ENCODE results near the gene TSR1.

Gene TSR1

DNA sequence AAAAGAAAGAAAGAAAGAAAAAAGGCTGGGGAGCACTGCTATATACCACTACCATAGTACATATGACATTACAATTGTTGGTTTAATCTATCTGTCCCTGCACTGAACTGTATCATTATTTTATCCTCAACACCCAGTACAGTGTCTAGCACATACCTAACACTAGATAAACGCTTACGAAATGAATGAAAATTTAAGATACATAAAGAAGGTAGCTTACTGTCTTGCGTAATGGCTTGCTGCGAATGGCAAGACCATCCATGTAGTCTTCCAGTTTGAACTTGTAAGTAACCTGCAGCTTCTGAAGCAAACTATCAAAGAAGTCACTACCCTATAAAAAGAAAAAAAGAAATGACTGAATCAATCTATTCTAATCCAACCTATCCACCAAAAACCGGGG is 39.2 kb downstream of the TSR1 start:
- TF ChIP-seq, protein P1, sequence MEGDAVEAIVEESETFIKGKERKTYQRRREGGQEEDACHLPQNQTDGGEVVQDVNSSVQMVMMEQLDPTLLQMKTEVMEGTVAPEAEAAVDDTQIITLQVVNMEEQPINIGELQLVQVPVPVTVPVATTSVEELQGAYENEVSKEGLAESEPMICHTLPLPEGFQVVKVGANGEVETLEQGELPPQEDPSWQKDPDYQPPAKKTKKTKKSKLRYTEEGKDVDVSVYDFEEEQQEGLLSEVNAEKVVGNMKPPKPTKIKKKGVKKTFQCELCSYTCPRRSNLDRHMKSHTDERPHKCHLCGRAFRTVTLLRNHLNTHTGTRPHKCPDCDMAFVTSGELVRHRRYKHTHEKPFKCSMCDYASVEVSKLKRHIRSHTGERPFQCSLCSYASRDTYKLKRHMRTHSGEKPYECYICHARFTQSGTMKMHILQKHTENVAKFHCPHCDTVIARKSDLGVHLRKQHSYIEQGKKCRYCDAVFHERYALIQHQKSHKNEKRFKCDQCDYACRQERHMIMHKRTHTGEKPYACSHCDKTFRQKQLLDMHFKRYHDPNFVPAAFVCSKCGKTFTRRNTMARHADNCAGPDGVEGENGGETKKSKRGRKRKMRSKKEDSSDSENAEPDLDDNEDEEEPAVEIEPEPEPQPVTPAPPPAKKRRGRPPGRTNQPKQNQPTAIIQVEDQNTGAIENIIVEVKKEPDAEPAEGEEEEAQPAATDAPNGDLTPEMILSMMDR (IDR thresholded peaks at IDR 0.05; ENCODE audit: extremely low read depth, insufficient read depth, missing control alignments): no peak
- in situ Hi-C loops (cut with MboI; ENCODE audit: low pct_unique_long_range_greater_than_20kb, low sequenced_read_pairs, unreplicated experiment): no loop called here
- DNase-seq (ENCODE audit: low spot score): no peak

DNA sequence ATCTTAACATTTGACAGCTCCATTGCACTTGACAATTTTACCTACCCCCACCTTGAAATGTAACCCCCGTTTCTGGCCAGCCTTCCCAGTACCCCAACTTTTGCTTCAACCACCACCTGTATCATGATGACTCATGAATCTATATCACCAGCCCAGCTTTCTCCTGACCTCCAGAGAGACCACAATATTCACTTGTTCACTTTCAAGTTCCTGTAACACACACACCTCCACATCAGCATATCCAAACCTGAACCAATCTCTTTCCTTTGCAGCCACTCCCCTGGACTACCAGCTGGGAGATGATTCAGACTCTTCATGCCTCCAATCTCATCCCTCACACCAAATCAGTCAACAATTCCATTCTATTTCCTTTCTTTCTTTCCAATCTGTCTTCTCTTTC is 40.7 kb downstream of the TSR1 start:
- in situ Hi-C loops (cut with MboI; ENCODE audit: low pct_unique_long_range_greater_than_20kb, low sequenced_read_pairs, unreplicated experiment): no loop called here
- DNase-seq (ENCODE audit: low spot score): no peak
- TF ChIP-seq, protein P1 (IDR thresholded peaks at IDR 0.05; ENCODE audit: extremely low read depth, insufficient read depth, missing control alignments): no peak

DNA sequence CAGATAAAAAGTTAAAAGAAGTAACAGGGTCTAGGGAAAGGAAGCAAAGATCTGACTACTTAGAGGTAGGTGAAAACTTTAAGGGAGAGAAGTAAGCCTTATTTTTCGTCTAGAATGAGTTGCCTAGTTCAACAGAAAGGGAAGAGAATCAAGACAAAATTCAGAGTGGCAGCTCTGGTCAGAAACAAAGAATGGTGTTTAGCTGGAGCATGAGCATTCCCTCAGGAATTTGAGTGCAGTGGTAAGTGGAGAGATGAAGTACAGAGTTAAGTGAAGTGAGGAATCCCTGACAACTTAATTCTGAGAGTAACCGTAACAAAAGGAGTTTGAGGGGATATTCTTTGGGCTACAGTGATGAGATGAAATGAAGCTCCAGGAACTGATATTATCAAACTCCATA is 44.2 kb downstream of the TSR1 start:
- TF ChIP-seq, protein P1 (IDR thresholded peaks at IDR 0.05; ENCODE audit: extremely low read depth, insufficient read depth, missing control alignments): no peak
- in situ Hi-C loops (cut with MboI; ENCODE audit: low pct_unique_long_range_greater_than_20kb, low sequenced_read_pairs, unreplicated experiment): no loop called here
- no peak for DNase-seq (ENCODE audit: low spot score)

DNA sequence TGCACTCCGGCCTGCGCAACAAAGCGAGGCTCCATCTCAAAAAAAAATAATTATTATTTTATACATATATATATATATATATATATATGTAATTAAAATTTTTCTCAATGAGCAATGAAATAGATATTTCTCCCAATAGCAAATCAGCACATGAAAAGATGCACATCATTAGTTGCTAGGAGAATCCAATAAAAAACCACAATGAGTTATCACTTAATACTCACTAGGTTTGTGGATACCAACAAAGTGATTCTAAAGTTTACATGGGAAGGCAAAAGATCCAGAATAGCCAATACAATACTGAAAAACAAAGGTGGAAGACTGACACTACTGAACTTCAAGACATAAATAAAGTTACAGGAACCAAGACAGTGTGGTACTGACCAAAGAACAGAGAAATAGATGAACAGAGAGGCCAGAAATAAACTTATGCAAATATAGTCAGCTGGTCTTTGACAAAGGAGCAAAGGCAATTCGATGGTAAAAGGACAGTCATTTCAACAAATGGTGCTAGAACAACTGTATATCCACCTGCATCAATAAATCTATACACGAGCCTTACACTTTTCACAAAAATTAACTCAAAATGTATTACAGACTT is 46.3 kb downstream of the TSR1 start:
- TF ChIP-seq, protein P1 (IDR thresholded peaks at IDR 0.05; ENCODE audit: extremely low read depth, insufficient read depth, missing control alignments): no peak
- in situ Hi-C loops (cut with MboI; ENCODE audit: low pct_unique_long_range_greater_than_20kb, low sequenced_read_pairs, unreplicated experiment): no loop called here
- DNase-seq (ENCODE audit: low spot score): no peak

DNA sequence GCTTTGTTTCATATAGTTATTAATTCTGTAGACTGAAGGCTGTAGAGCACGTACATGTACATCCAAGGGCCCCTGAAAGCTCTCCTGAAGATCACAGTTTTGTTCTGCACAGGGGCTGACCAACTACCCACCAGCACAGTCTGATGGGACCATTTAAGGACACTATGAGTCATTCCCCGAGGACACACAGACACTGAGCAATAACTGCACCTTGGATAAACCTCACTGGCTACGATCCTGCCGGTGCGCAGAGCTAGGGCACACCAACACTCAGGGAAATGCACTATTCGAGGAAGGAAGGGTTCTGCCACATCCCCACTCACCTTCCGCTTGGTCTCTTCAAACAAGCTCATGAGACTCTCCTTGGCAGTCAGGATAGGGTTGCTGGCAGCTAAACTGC is 53.0 kb downstream of the TSR1 start:
- no peak for DNase-seq (ENCODE audit: low spot score)
- TF ChIP-seq, protein P1 (IDR thresholded peaks at IDR 0.05; ENCODE audit: extremely low read depth, insufficient read depth, missing control alignments): no peak
- in situ Hi-C loops (cut with MboI; ENCODE audit: low pct_unique_long_range_greater_than_20kb, low sequenced_read_pairs, unreplicated experiment): no loop called here

DNA sequence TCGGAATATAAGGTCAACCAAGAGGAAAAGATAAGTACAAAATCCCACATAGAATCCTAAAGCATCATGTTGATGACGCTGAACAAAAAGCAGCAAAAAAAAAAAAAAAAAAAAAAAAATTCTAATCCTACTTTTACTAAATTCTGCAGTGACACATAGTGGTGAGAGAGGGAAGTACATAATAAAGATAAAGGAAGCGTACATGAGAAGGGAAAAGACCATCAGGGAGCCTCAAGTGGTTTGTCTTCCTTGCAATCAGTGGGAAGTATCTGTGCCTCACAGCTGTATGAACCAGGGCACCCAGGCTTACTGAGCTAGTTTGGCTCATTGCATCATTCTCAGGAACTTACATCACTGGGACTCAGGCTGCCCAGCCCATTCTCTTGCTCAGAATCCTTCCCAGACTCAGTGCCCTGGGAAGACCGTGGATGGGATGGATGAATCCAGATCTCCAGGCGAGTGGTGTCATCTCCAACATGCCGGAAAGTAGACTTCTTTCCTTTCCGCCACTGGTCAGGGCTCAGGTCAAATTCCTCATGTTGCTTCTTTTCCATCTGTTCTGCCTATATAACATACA is 53.9 kb downstream of the TSR1 start:
- TF ChIP-seq, protein P1 (IDR thresholded peaks at IDR 0.05; ENCODE audit: extremely low read depth, insufficient read depth, missing control alignments): peak; percentile 50
- in situ Hi-C loops (cut with MboI; ENCODE audit: low pct_unique_long_range_greater_than_20kb, low sequenced_read_pairs, unreplicated experiment): no loop called here
- DNase-seq (ENCODE audit: low spot score): peak; percentile 52
